H1 (cell line): Measurements from ENCODE around the gene NXNL2. TPM values are rescaled to one million over a fixed set of nuclear protein-coding genes. Genes with fewer than 3 reads are reported as not detected.

ENCODE experiments used
- CTCF ChIP-seq, 3 experiments: IDR thresholded peaks; 1 replicate in 2 of 3; 2 replicates in 1 of 3; pipeline versions ENCODE4 v1.5.1 to v1.6.1; 2011; ENCODE audit warnings: low read length in 3 of 3, mild to moderate bottlenecking in 3 of 3, inconsistent platforms in 2 of 3, low read depth in 1 of 3, moderate library complexity in 1 of 3; ENCODE audit not compliant: insufficient read depth in 1 of 3; ENCODE audit errors: control extremely low read depth in 1 of 3
- JUND ChIP-seq: IDR thresholded peaks from 2 replicates; pipeline ENCODE4 v1.6.1; 2011; ENCODE audit warnings: mild to moderate bottlenecking, improper control_type of control experiment, low read length
- SIN3A ChIP-seq, 2 experiments: IDR thresholded peaks in 1 of 2; conservative IDR thresholded peaks in 1 of 2; 2 replicates each; pipeline ENCODE4 v1.6.1; 2011 to 2012; ENCODE audit warnings: low read length in 2 of 2, improper control_type of control experiment in 1 of 2, low read depth in 1 of 2, mild to moderate bottlenecking in 1 of 2
- SP2 ChIP-seq: IDR thresholded peaks from 2 replicates; pipeline ENCODE4 v1.6.1; 2012; ENCODE audit warnings: mild to moderate bottlenecking, low read length, inconsistent platforms
- SP4 ChIP-seq: IDR thresholded peaks from 2 replicates; pipeline ENCODE4 v1.6.1; 2012; ENCODE audit warnings: low read length, inconsistent platforms
- TEAD4 ChIP-seq: IDR thresholded peaks from 2 replicates; pipeline ENCODE4 v1.6.1; 2012; ENCODE audit warnings: low read depth, low read length, inconsistent platforms, mixed read lengths
- polyA plus RNA-seq, 7 experiments: library from polyadenylated mRNA; depleted of rRNA in 3 of 7; stranded (reverse) in 5 of 7; unstranded in 2 of 7; fragments of >200 nt in 5 of 7; fragments of 200-250 nt in 2 of 7; gene quantifications; 1 replicate in 5 of 7; 2 replicates in 1 of 7; 4 replicates in 1 of 7; pipeline versions ENCODE4 v1.2.1 to v1.2.3, GENCODE V29; 2011 to 2013; ENCODE audit warnings: missing spikeins in 2 of 7, mixed read lengths in 2 of 7
- total RNA-seq: library from RNA; stranded (reverse); fragmentation: NEBNext Ultra II Directional; extraction: Animal tissue kit (Norgen Biotek cat#: 25700); gene quantifications from 2 replicates; pipeline ENCODE4 v1.2.1, GENCODE V29; 2021

The NXNL2 gene
- total and polyA plus RNA-seq, 2 of the 8 experiments (the other 6 are each of a cell fraction or from before 2014, with no cell fraction given), result 1.9 to 2.6 TPM

GRCh38 chr9:88578121-88579049 is 43.4 kb downstream of the NXNL2 start (continued):
- TF ChIP-seq CTCF (IDR thresholded peaks at IDR 0.05; ENCODE audit: control extremely low read depth in 1 of 3, insufficient read depth in 1 of 3, low read depth in 1 of 3, low read length in 3 of 3) (peak; percentile 96 to 98 (median 96)), JUND (0 out of 2 replicates have a peak, but pooled peaks have one; percentile 8), TEAD4 (no peak), SIN3A (conservative IDR thresholded peaks at IDR 0.05 in 1 of 2, IDR thresholded peaks at IDR 0.05 in 1 of 2; ENCODE audit: low read depth in 1 of 2, low read length in 2 of 2) (no peak), SP2 (no peak), SP4 (no peak)
